IMR-90 (cell line): ENCODE results near the gene PRKN. TPM values are rescaled to one million over a fixed set of nuclear protein-coding genes. Genes with fewer than 3 reads are reported as not detected.

Experiments used
- ATAC-seq: fragments of 200-7000 bp; cut with Tn5 transposase; 2 replicates; pipeline ENCODE4 v1.9.1; 2020; ENCODE audit warnings: low read depth, mild to moderate bottlenecking, moderate library complexity
- BruUV-seq: library from RNA; stranded (reverse); fragments of 400-500 nt; replicated peaks from 2 replicates; lab custom pipeline; 2021; lab: Mats Ljungman, UMichigan
- CTCF ChIA-PET: fragments of 300-600 bp; formaldehyde crosslinking; extraction: SDS; loops from one replicate; lab custom pipeline; 2021; ENCODE audit warnings: antibody characterized with exemption; lab: Yijun Ruan, JAX
- POLR2A ChIA-PET: fragments of 300-600 bp; sonication (Branson Sonifier 250); formaldehyde crosslinking; loops from one replicate; lab custom pipeline; 2022; ENCODE audit warnings: antibody characterized with exemption; ENCODE audit not compliant: unreplicated experiment; lab: Charles Lee
- DNase-seq: peaks from one replicate; pipeline ENCODE4 v3.0.0; 2013
- H2AFZ ChIP-seq: replicated peaks from 2 replicates; pipeline ENCODE3; 2013; ENCODE audit warnings: low read length, mild to moderate bottlenecking; ENCODE audit not compliant: poor library complexity
- H2AK5ac ChIP-seq: 2 replicates; pipeline ENCODE4 v1.6.1; 2013; ENCODE audit warnings: low read depth, low read length, inconsistent platforms
- H2AK9ac ChIP-seq: replicated peaks from 2 replicates; pipeline ENCODE3; 2013; ENCODE audit warnings: mild to moderate bottlenecking, low read depth, low read length, moderate library complexity; ENCODE audit not compliant: poor library complexity
- H2BK120ac ChIP-seq: 2 replicates; pipeline ENCODE4 v1.6.1; 2013; ENCODE audit warnings: low read depth, low read length, inconsistent platforms
- H2BK15ac ChIP-seq: 3 replicates; pipeline ENCODE4 v1.6.1; 2013; ENCODE audit warnings: low read depth, low read length, inconsistent platforms
- H2BK20ac ChIP-seq: 2 replicates; pipeline ENCODE4 v1.6.1; 2013; ENCODE audit warnings: low read depth, mild to moderate bottlenecking, inconsistent platforms, low read length, moderate library complexity
- H2BK5ac ChIP-seq: 2 replicates; pipeline ENCODE4 v1.6.1; 2013; ENCODE audit warnings: mild to moderate bottlenecking, low read depth, low read length, inconsistent platforms; ENCODE audit not compliant: poor library complexity, severe bottlenecking
- H3K14ac ChIP-seq: replicated peaks from 2 replicates; pipeline ENCODE4 v1.6.1; 2013; ENCODE audit warnings: low read depth, low read length, inconsistent platforms
- H3K18ac ChIP-seq: 2 replicates; pipeline ENCODE4 v1.6.1; 2013; ENCODE audit warnings: low read depth, low read length, control low read depth
- H3K23ac ChIP-seq: 2 replicates; pipeline ENCODE4 v1.6.1; 2013; ENCODE audit warnings: low read depth, low read length, inconsistent platforms
- H3K27ac ChIP-seq: 2 replicates; pipeline ENCODE4 v1.5.1; 2013; ENCODE audit warnings: mild to moderate bottlenecking, control low read depth, low read length; ENCODE audit not compliant: insufficient read depth
- H3K27me3 ChIP-seq: 2 replicates; pipeline ENCODE4 v1.6.1; 2013; ENCODE audit warnings: low read length; ENCODE audit not compliant: control insufficient read depth, insufficient read depth
- H3K36me3 ChIP-seq: 2 replicates; pipeline ENCODE4 v1.6.1; 2013; ENCODE audit warnings: low read length, mixed read lengths; ENCODE audit not compliant: control insufficient read depth, insufficient read depth
- H3K4ac ChIP-seq: 2 replicates; pipeline ENCODE4 v1.6.1; 2013; ENCODE audit warnings: low read depth, low read length, inconsistent platforms
- H3K4me1 ChIP-seq: 2 replicates; pipeline ENCODE4 v1.6.1; 2013; ENCODE audit warnings: low read length, mixed read lengths; ENCODE audit not compliant: control insufficient read depth, insufficient read depth
- H3K4me2 ChIP-seq: 2 replicates; pipeline ENCODE4 v1.6.1; 2013; ENCODE audit warnings: low read depth, mild to moderate bottlenecking, control low read depth, low read length, moderate library complexity
- H3K4me3 ChIP-seq: 2 replicates; pipeline ENCODE4 v1.5.1; 2013; ENCODE audit warnings: low read depth, mild to moderate bottlenecking, control low read depth, low read length, moderate library complexity; ENCODE audit not compliant: insufficient read depth
- H3K56ac ChIP-seq: 2 replicates; pipeline ENCODE4 v1.6.1; 2013; ENCODE audit warnings: low read length, inconsistent platforms; ENCODE audit not compliant: insufficient read depth; ENCODE audit errors: extremely low read depth
- H3K79me1 ChIP-seq, 2 experiments: 2 replicates each; pipeline ENCODE4 v1.6.1; 2013; ENCODE audit warnings: low read length in 2 of 2, inconsistent platforms in 1 of 2, low read depth in 1 of 2
- H3K9ac ChIP-seq: 2 replicates; pipeline ENCODE4 v1.6.1; 2013; ENCODE audit warnings: low read depth, low read length, control low read depth
- H3K9me1 ChIP-seq: 2 replicates; pipeline ENCODE4 v1.6.1; 2013; ENCODE audit warnings: low read length, inconsistent platforms; ENCODE audit not compliant: insufficient read depth
- H3K9me3 ChIP-seq: 2 replicates; pipeline ENCODE4 v1.6.1; 2013; ENCODE audit warnings: low read length; ENCODE audit not compliant: control insufficient read depth, insufficient read depth
- H4K20me1 ChIP-seq: 2 replicates; pipeline ENCODE4 v1.6.1; 2013; ENCODE audit warnings: low read length, inconsistent platforms; ENCODE audit not compliant: insufficient read depth
- H4K5ac ChIP-seq: 2 replicates; pipeline ENCODE4 v1.6.1; 2013; ENCODE audit warnings: mild to moderate bottlenecking, low read depth, low read length, control low read depth
- H4K8ac ChIP-seq, 2 experiments: 2 replicates each; pipeline ENCODE4 v1.6.1; 2013; ENCODE audit warnings: low read depth in 2 of 2, low read length in 2 of 2, control low read depth in 1 of 2, inconsistent platforms in 1 of 2
- H4K91ac ChIP-seq: 2 replicates; pipeline ENCODE4 v1.6.1; 2013; ENCODE audit warnings: low read depth, low read length, inconsistent platforms; ENCODE audit not compliant: insufficient read depth
- BHLHE40 ChIP-seq: fragments of 150-350 bp; IDR thresholded peaks from 2 replicates; pipeline ENCODE4 v1.6.1; 2016; ENCODE audit warnings: mild to moderate bottlenecking, low read depth, low read length
- CEBPB ChIP-seq: IDR thresholded peaks from 2 replicates; pipeline ENCODE4 v1.6.1; 2012; ENCODE audit warnings: low read depth, low read length, improper control_type of control experiment
- CHD1 ChIP-seq: IDR thresholded peaks from 2 replicates; pipeline ENCODE4 v1.6.1; 2012; ENCODE audit warnings: low read depth, low read length, improper control_type of control experiment
- FOS ChIP-seq: fragments of 150-350 bp; IDR thresholded peaks from 2 replicates; pipeline ENCODE4 v1.6.1; 2016; ENCODE audit warnings: low read depth, low read length
- MAFK ChIP-seq: IDR thresholded peaks from 2 replicates; pipeline ENCODE4 v1.6.1; 2012; ENCODE audit warnings: low read depth, low read length, improper control_type of control experiment
- MAZ ChIP-seq: IDR thresholded peaks from 2 replicates; pipeline ENCODE4 v1.6.1; 2012; ENCODE audit warnings: low read depth, mild to moderate bottlenecking, low read length, improper control_type of control experiment, moderate library complexity, borderline replicate concordance
- MXI1 ChIP-seq: IDR thresholded peaks from 2 replicates; pipeline ENCODE4 v1.6.1; 2012; ENCODE audit warnings: low read depth, mild to moderate bottlenecking, low read length, moderate library complexity, borderline replicate concordance
- NFE2L2 ChIP-seq: fragments of 150-350 bp; IDR thresholded peaks from 2 replicates; pipeline ENCODE4 v1.6.1; 2016; ENCODE audit warnings: low read depth, mild to moderate bottlenecking, low read length
- POLR2A ChIP-seq: IDR thresholded peaks from 2 replicates; pipeline ENCODE4 v1.6.1; 2012; ENCODE audit warnings: mild to moderate bottlenecking, low read depth, low read length
- RAD21 ChIP-seq: IDR thresholded peaks from 2 replicates; pipeline ENCODE4 v1.6.1; 2012; ENCODE audit warnings: low read length, improper control_type of control experiment
- RCOR1 ChIP-seq: IDR thresholded peaks from 2 replicates; pipeline ENCODE4 v1.6.1; 2012; ENCODE audit warnings: mild to moderate bottlenecking, low read length, improper control_type of control experiment; ENCODE audit not compliant: insufficient replicate concordance
- RFX5 ChIP-seq: IDR thresholded peaks from 2 replicates; pipeline ENCODE4 v1.8.0; 2012; ENCODE audit warnings: low read depth, mild to moderate bottlenecking, low read length, moderate library complexity
- SMC3 ChIP-seq: fragments of 150-350 bp; IDR thresholded peaks from 2 replicates; pipeline ENCODE4 v1.6.1; 2016; ENCODE audit warnings: low read depth, mild to moderate bottlenecking, antibody characterized with exemption, low read length, moderate library complexity
- WGBS, 2 experiments: methylation state at CpG; one replicate each; pipeline versions ENCODE4 v1.1.5 to v1.1.7; 2013; ENCODE audit warnings: missing lambda C conversion rate in 2 of 2; ENCODE audit not compliant: insufficient read length in 1 of 2; ENCODE audit errors: extremely low coverage in 2 of 2; 5-methylcytosine and 5-hydroxymethylcytosine counted together
- dilution Hi-C: fragments of 300-500 bp; cut with HindIII; formaldehyde crosslinking; loops from one replicate; pipeline ENCODE4 v1.14.3; 2018; ENCODE audit warnings: low sequenced_read_pairs; ENCODE audit not compliant: unreplicated experiment
- in situ Hi-C: fragments of 300-500 bp; cut with MboI; formaldehyde crosslinking; loops from 3 replicates; pipeline ENCODE4 v1.14.3; 2019; ENCODE audit warnings: low sequenced_read_pairs, inconsistent platforms, mixed read lengths
- intact Hi-C: fragments of 100-400 bp; cut with micrococcal nuclease; formaldehyde crosslinking; loops from 2 replicates; pipeline ENCODE4 v1.10.0; 2022
- polyA plus RNA-seq, 3 experiments: library from polyadenylated mRNA; depleted of rRNA; stranded (reverse); fragments of >200 nt; gene quantifications; 2 replicates each; pipeline ENCODE4 v1.2.3, GENCODE V29; 2012; ENCODE audit warnings: low replicate concordance in 1 of 3
- total RNA-seq: library from RNA; depleted of rRNA; stranded (reverse); fragments of >200 nt; gene quantifications from 2 replicates; pipeline ENCODE4 v1.2.3, GENCODE V29; 2012
- TF ChIP-seq, protein P1 (sequence below): conservative IDR thresholded peaks from 2 replicates; pipeline ENCODE4 v1.5.1; 2012; ENCODE audit warnings: mild to moderate bottlenecking, low read depth, low read length, improper control_type of control experiment
- TF ChIP-seq, protein P2 (sequence below): fragments of 150-350 bp; IDR thresholded peaks from 2 replicates; pipeline ENCODE4 v1.6.1; 2016; ENCODE audit warnings: low read depth, mild to moderate bottlenecking, low read length, moderate library complexity, borderline replicate concordance
- TF ChIP-seq, protein P3 (sequence below): fragments of 150-350 bp; IDR thresholded peaks from 2 replicates; pipeline ENCODE4 v1.6.1; 2017; ENCODE audit warnings: mild to moderate bottlenecking, antibody characterized with exemption, low read length, low read depth

PRKN gene
- total and polyA plus RNA-seq, 2 of the 4 experiments (the other 2 are of a cell fraction): 0.15 to 0.18 TPM

DNA sequence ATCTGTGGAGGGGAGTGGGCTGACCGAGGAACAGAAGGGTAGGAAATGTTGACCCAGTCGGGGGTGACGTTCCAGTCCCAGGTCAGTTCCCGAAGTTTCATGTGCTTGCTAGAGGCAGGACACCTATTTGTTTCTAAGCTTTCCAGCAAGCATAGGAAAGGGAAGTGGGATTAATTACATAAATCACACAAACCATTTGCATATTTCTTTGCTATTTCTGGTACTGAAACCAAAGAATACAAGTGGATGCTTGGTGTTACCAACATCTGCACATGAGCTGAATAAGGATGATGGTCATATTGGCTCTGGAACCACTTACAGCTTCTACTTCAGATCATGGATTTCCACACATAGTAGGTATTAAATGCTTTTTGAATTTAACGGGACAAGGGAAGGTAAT is 546.5 kb downstream of the PRKN start:
- no peak overlapping the region for H3K18ac ChIP-seq
- dilution Hi-C loops (no loop called here), in situ Hi-C loops (no loop called here), intact Hi-C loops (no loop called here)
- no CpG with 5 or more reads among the region's 5 CpGs for WGBS, 2 experiments
- no peak overlapping the region for H2AK5ac ChIP-seq
- no peaks in the 10 kb centered on the region for H3K9me1 ChIP-seq
- no peak overlapping the region for H3K56ac ChIP-seq
- H3K4me3 ChIP-seq: no peak overlapping the region
- H2BK120ac ChIP-seq: no peak overlapping the region
- no peak overlapping the region for H2BK5ac ChIP-seq
- DNase-seq: no peak
- no peak overlapping the region for H4K91ac ChIP-seq
- no peak overlapping the region for H2BK15ac ChIP-seq
- POLR2A ChIA-PET: no interaction called here
- H3K4me2 ChIP-seq: no peak overlapping the region
- no peak overlapping the region for H2AK9ac ChIP-seq
- no peak overlapping the region for H3K14ac ChIP-seq
- peaks cover 22% of the 10 kb centered on the region for H3K9me3 ChIP-seq
- H3K36me3 ChIP-seq: no peaks in the 10 kb centered on the region
- H3K27me3 ChIP-seq: no peaks in the 10 kb centered on the region
- CTCF ChIA-PET: no interaction called here
- no peak overlapping the region for H4K5ac ChIP-seq
- no peak overlapping the region for H3K4ac ChIP-seq
- no peak for TF ChIP-seq POLR2A
- no peak for TF ChIP-seq NFE2L2
- no peak for TF ChIP-seq RAD21
- TF ChIP-seq CHD1: no peak
- TF ChIP-seq RFX5: no peak
- TF ChIP-seq RCOR1: no peak
- TF ChIP-seq MAFK: no peak
- TF ChIP-seq FOS: no peak
- no peak for TF ChIP-seq SMC3
- TF ChIP-seq, protein P1, sequence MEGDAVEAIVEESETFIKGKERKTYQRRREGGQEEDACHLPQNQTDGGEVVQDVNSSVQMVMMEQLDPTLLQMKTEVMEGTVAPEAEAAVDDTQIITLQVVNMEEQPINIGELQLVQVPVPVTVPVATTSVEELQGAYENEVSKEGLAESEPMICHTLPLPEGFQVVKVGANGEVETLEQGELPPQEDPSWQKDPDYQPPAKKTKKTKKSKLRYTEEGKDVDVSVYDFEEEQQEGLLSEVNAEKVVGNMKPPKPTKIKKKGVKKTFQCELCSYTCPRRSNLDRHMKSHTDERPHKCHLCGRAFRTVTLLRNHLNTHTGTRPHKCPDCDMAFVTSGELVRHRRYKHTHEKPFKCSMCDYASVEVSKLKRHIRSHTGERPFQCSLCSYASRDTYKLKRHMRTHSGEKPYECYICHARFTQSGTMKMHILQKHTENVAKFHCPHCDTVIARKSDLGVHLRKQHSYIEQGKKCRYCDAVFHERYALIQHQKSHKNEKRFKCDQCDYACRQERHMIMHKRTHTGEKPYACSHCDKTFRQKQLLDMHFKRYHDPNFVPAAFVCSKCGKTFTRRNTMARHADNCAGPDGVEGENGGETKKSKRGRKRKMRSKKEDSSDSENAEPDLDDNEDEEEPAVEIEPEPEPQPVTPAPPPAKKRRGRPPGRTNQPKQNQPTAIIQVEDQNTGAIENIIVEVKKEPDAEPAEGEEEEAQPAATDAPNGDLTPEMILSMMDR: no peak
- TF ChIP-seq CEBPB: no peak
- TF ChIP-seq, protein P2, sequence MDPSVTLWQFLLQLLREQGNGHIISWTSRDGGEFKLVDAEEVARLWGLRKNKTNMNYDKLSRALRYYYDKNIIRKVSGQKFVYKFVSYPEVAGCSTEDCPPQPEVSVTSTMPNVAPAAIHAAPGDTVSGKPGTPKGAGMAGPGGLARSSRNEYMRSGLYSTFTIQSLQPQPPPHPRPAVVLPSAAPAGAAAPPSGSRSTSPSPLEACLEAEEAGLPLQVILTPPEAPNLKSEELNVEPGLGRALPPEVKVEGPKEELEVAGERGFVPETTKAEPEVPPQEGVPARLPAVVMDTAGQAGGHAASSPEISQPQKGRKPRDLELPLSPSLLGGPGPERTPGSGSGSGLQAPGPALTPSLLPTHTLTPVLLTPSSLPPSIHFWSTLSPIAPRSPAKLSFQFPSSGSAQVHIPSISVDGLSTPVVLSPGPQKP: no peak
- TF ChIP-seq, protein P3, sequence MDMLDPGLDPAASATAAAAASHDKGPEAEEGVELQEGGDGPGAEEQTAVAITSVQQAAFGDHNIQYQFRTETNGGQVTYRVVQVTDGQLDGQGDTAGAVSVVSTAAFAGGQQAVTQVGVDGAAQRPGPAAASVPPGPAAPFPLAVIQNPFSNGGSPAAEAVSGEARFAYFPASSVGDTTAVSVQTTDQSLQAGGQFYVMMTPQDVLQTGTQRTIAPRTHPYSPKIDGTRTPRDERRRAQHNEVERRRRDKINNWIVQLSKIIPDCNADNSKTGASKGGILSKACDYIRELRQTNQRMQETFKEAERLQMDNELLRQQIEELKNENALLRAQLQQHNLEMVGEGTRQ: no peak
- no peak for TF ChIP-seq MAZ
- TF ChIP-seq BHLHE40: no peak
- no peak for TF ChIP-seq MXI1
- no peak overlapping the region for H3K23ac ChIP-seq
- no TSS peak for BruUV-seq
- H3K9ac ChIP-seq: no peak overlapping the region
- H2AFZ ChIP-seq: no peak overlapping the region
- no peaks in the 10 kb centered on the region for H3K79me1 ChIP-seq
- H4K8ac ChIP-seq: no peak overlapping the region
- H3K27ac ChIP-seq: no peak overlapping the region
- no peak overlapping the region for H2BK20ac ChIP-seq
- H4K20me1 ChIP-seq: no peaks in the 10 kb centered on the region
- ATAC-seq: no peak
- H3K4me1 ChIP-seq: no peaks in the 10 kb centered on the region
